H1 (cell line): ENCODE results near the gene GRK6. TPM values are rescaled to one million over a fixed set of nuclear protein-coding genes. Genes with fewer than 3 reads are reported as not detected.

Experiments used
- CTCF ChIA-PET: fragments of 300-600 bp; sonication (Branson Sonifier 250); formaldehyde crosslinking; loops from one replicate; lab custom pipeline; 2021; ENCODE audit not compliant: partially characterized antibody; lab: Charles Lee
- POLR2A ChIA-PET: fragments of 300-600 bp; sonication (Branson Sonifier 250); formaldehyde crosslinking; loops from one replicate; lab custom pipeline; 2021; ENCODE audit warnings: inconsistent platforms; ENCODE audit not compliant: partially characterized antibody; lab: Charles Lee
- DNase-seq, 2 experiments: peaks; one replicate each; pipeline versions ENCODE4 v3.0.0 to v3.0.0-alpha.2; 2010 to 2022; ENCODE audit warnings: low spot score in 2 of 2, low read depth in 1 of 2, mixed read lengths in 1 of 2
- FAIRE-seq: peaks from 2 replicates; lab custom pipeline; 2011; peaks lifted over from hg19 to GRCh38; lab: Jason Lieb, UNC
- H2AFZ ChIP-seq: 2 replicates; pipeline ENCODE4 v1.8.1; 2012; ENCODE audit warnings: low read length, inconsistent platforms
- H2AK5ac ChIP-seq: 2 replicates; pipeline ENCODE4 v1.6.1; 2013; ENCODE audit warnings: low read depth, low read length
- H2BK120ac ChIP-seq: replicated peaks from 2 replicates; pipeline ENCODE3; 2013; ENCODE audit warnings: low read depth, low read length, inconsistent platforms
- H2BK12ac ChIP-seq: 2 replicates; pipeline ENCODE4 v1.6.1; 2013; ENCODE audit warnings: low read depth, low read length
- H2BK15ac ChIP-seq: 2 replicates; pipeline ENCODE4 v1.6.1; 2013; ENCODE audit warnings: low read length
- H2BK20ac ChIP-seq: 2 replicates; pipeline ENCODE4 v1.6.1; 2013; ENCODE audit warnings: low read length
- H2BK5ac ChIP-seq: 2 replicates; pipeline ENCODE4 v1.6.1; 2013; ENCODE audit warnings: low read depth, low read length
- H3K14ac ChIP-seq: 2 replicates; pipeline ENCODE4 v1.6.1; 2013; ENCODE audit warnings: inconsistent platforms; ENCODE audit not compliant: insufficient read length
- H3K18ac ChIP-seq: 2 replicates; pipeline ENCODE4 v1.6.1; 2013; ENCODE audit warnings: low read length; ENCODE audit errors: extremely low read depth
- H3K23ac ChIP-seq: 2 replicates; pipeline ENCODE4 v1.6.1; 2013; ENCODE audit warnings: inconsistent platforms; ENCODE audit not compliant: insufficient read length
- H3K23me2 ChIP-seq: 2 replicates; pipeline ENCODE4 v1.6.1; 2013; ENCODE audit warnings: low read depth, low read length
- H3K27ac ChIP-seq: 2 replicates; pipeline ENCODE4 v1.6.1; 2011; ENCODE audit warnings: low read depth, low read length, inconsistent platforms
- H3K27me3 ChIP-seq, 4 experiments: replicated peaks in 1 of 4; 1 replicate in 1 of 4; 2 replicates in 3 of 4; pipeline versions ENCODE4 v1.6.1 to v1.8.1; 2011 to 2013; ENCODE audit warnings: low read length in 3 of 4, mild to moderate bottlenecking in 3 of 4, inconsistent platforms in 2 of 4, mixed read lengths in 2 of 4, moderate library complexity in 1 of 4; ENCODE audit not compliant: control insufficient read depth in 3 of 4, insufficient read depth in 3 of 4; ENCODE audit errors: extremely low read depth in 1 of 4
- H3K36me3 ChIP-seq, 4 experiments: 2 replicates each; pipeline versions ENCODE4 v1.6.1 to v1.8.1; 2011 to 2013; ENCODE audit warnings: mild to moderate bottlenecking in 4 of 4, low read length in 3 of 4, moderate library complexity in 2 of 4, control low read depth in 1 of 4, inconsistent platforms in 1 of 4; ENCODE audit not compliant: insufficient read depth in 4 of 4, control insufficient read depth in 2 of 4
- H3K4ac ChIP-seq: replicated peaks from 2 replicates; pipeline ENCODE3; 2013; ENCODE audit warnings: low read length, low read depth, mixed read lengths, inconsistent platforms; ENCODE audit not compliant: insufficient read length
- H3K4me1 ChIP-seq, 4 experiments: replicated peaks in 1 of 4; 1 replicate in 1 of 4; 2 replicates in 3 of 4; pipeline versions ENCODE4 v1.6.1 to v1.8.1; 2011 to 2013; ENCODE audit warnings: low read length in 3 of 4, inconsistent platforms in 2 of 4, mixed read lengths in 1 of 4; ENCODE audit not compliant: insufficient read depth in 4 of 4, control insufficient read depth in 3 of 4
- H3K4me2 ChIP-seq, 2 experiments: 2 replicates each; pipeline versions ENCODE4 v1.6.1 to v1.8.1; 2011 to 2013; ENCODE audit warnings: low read depth in 2 of 2, low read length in 2 of 2, control low read depth in 1 of 2, inconsistent platforms in 1 of 2, mild to moderate bottlenecking in 1 of 2; ENCODE audit not compliant: insufficient read depth in 1 of 2
- H3K4me3 ChIP-seq, 4 experiments: fragments of 200-600, 300-600 bp in 1 of 4; sonication (generic), shearing (Covaris generic), sonication (Bioruptor Twin) in 1 of 4; 2 replicates each; pipeline versions ENCODE4 v1.5.1 to v1.8.1; 2011 to 2016; ENCODE audit warnings: low read length in 4 of 4, low read depth in 3 of 4, control low read depth in 2 of 4, inconsistent platforms in 2 of 4, mild to moderate bottlenecking in 2 of 4, mixed read lengths in 1 of 4, moderate library complexity in 1 of 4; ENCODE audit not compliant: insufficient read depth in 2 of 4; ENCODE audit errors: extremely low read depth in 1 of 4
- H3K56ac ChIP-seq: replicated peaks from 2 replicates; pipeline ENCODE3; 2013; ENCODE audit warnings: low read depth, mild to moderate bottlenecking, mixed read lengths, low read length, inconsistent platforms; ENCODE audit not compliant: insufficient read length
- H3K79me1 ChIP-seq: 2 replicates; pipeline ENCODE4 v1.6.1; 2013; ENCODE audit warnings: low read depth, low read length, control low read depth
- H3K79me2 ChIP-seq, 2 experiments: 2 replicates each; pipeline versions ENCODE4 v1.6.1 to v1.8.1; 2012 to 2013; ENCODE audit warnings: low read length in 2 of 2, mild to moderate bottlenecking in 2 of 2, inconsistent platforms in 1 of 2; ENCODE audit not compliant: insufficient read depth in 2 of 2, control insufficient read depth in 1 of 2
- H3K9ac ChIP-seq, 4 experiments: replicated peaks in 1 of 4; 1 replicate in 1 of 4; 2 replicates in 3 of 4; pipeline versions ENCODE4 v1.6.1 to v1.8.1; 2011 to 2013; ENCODE audit warnings: low read depth in 3 of 4, low read length in 3 of 4, control low read depth in 2 of 4, mild to moderate bottlenecking in 2 of 4, moderate library complexity in 2 of 4, inconsistent platforms in 1 of 4; ENCODE audit errors: extremely low read depth in 1 of 4
- H3K9me3 ChIP-seq, 2 experiments: 2 replicates each; pipeline versions ENCODE4 v1.6.1 to v1.8.1; 2012 to 2013; ENCODE audit warnings: mild to moderate bottlenecking in 2 of 2, moderate library complexity in 2 of 2, control low read depth in 1 of 2, inconsistent platforms in 1 of 2, low read depth in 1 of 2, low read length in 1 of 2, mixed read lengths in 1 of 2; ENCODE audit not compliant: insufficient read depth in 2 of 2
- H4K20me1 ChIP-seq, 2 experiments: replicated peaks in 1 of 2; 2 replicates each; pipeline versions ENCODE3 to v1.8.1; 2011 to 2013; ENCODE audit warnings: inconsistent platforms in 2 of 2, low read length in 2 of 2, mild to moderate bottlenecking in 1 of 2; ENCODE audit not compliant: insufficient read depth in 2 of 2, control insufficient read depth in 1 of 2
- H4K5ac ChIP-seq: 2 replicates; pipeline ENCODE4 v1.6.1; 2013; ENCODE audit warnings: low read length, low read depth, mixed read lengths, inconsistent platforms; ENCODE audit not compliant: insufficient read length
- H4K8ac ChIP-seq: 2 replicates; pipeline ENCODE4 v1.8.0; 2013; ENCODE audit warnings: mild to moderate bottlenecking, moderate library complexity, low read length, inconsistent platforms; ENCODE audit not compliant: insufficient read depth; ENCODE audit errors: extremely low read depth
- H4K91ac ChIP-seq: replicated peaks from 2 replicates; pipeline ENCODE3; 2013; ENCODE audit warnings: low read length, mixed read lengths, inconsistent platforms; ENCODE audit not compliant: insufficient read length
- NANOG ChIP-seq: IDR thresholded peaks from 2 replicates; pipeline ENCODE4 v1.6.1; 2011; ENCODE audit warnings: low read length, low read depth, mild to moderate bottlenecking, inconsistent platforms; ENCODE audit not compliant: insufficient read depth, poor library complexity, severe bottlenecking
- RBBP5 ChIP-seq: IDR thresholded peaks from 2 replicates; pipeline ENCODE4 v1.7.1; 2012; ENCODE audit warnings: low read depth, mild to moderate bottlenecking, inconsistent platforms, low read length, moderate library complexity, borderline replicate concordance
- SIN3A ChIP-seq, 2 experiments: IDR thresholded peaks in 1 of 2; conservative IDR thresholded peaks in 1 of 2; 2 replicates each; pipeline ENCODE4 v1.6.1; 2011 to 2012; ENCODE audit warnings: low read length in 2 of 2, improper control_type of control experiment in 1 of 2, low read depth in 1 of 2, mild to moderate bottlenecking in 1 of 2
- SP2 ChIP-seq: IDR thresholded peaks from 2 replicates; pipeline ENCODE4 v1.6.1; 2012; ENCODE audit warnings: mild to moderate bottlenecking, low read length, inconsistent platforms
- TAF1 ChIP-seq: IDR thresholded peaks from 2 replicates; pipeline ENCODE4 v1.6.1; 2011; ENCODE audit warnings: mild to moderate bottlenecking, low read depth, low read length
- TBP ChIP-seq: IDR thresholded peaks from 2 replicates; pipeline ENCODE4 v1.6.1; 2011; ENCODE audit warnings: low read depth, low read length, improper control_type of control experiment
- TEAD4 ChIP-seq: IDR thresholded peaks from 2 replicates; pipeline ENCODE4 v1.6.1; 2012; ENCODE audit warnings: low read depth, low read length, inconsistent platforms, mixed read lengths
- ZNF274 ChIP-seq: IDR thresholded peaks from 2 replicates; pipeline ENCODE4 v1.7.0; 2012; ENCODE audit warnings: low read length, borderline replicate concordance; ENCODE audit errors: extremely low read depth
- WGBS, 2 experiments: shearing (Covaris generic) in 1 of 2; methylation state at CpG; one replicate each; pipeline versions ENCODE4 v1.1.6 to v1.1.7; 2013 to 2015; ENCODE audit warnings: low lambda C conversion rate in 2 of 2, mixed read lengths in 2 of 2, inconsistent platforms in 1 of 2, low coverage in 1 of 2, missing lambda C conversion rate in 1 of 2; ENCODE audit not compliant: insufficient replicate concordance in 2 of 2, insufficient coverage in 1 of 2, insufficient read length in 1 of 2; ENCODE audit errors: extremely low coverage in 1 of 2, missing lambda C conversion rate in 1 of 2; 5-methylcytosine and 5-hydroxymethylcytosine counted together
- polyA plus RNA-seq, 7 experiments: library from polyadenylated mRNA; depleted of rRNA in 3 of 7; stranded (reverse) in 5 of 7; unstranded in 2 of 7; fragments of >200 nt in 5 of 7; fragments of 200-250 nt in 2 of 7; gene quantifications; 1 replicate in 5 of 7; 2 replicates in 1 of 7; 4 replicates in 1 of 7; pipeline versions ENCODE4 v1.2.1 to v1.2.3, GENCODE V29; 2011 to 2013; ENCODE audit warnings: missing spikeins in 2 of 7, mixed read lengths in 2 of 7
- total RNA-seq: library from RNA; stranded (reverse); fragmentation: NEBNext Ultra II Directional; extraction: Animal tissue kit (Norgen Biotek cat#: 25700); gene quantifications from 2 replicates; pipeline ENCODE4 v1.2.1, GENCODE V29; 2021

GRK6 gene
- total and polyA plus RNA-seq, 2 of the 8 experiments (the other 6 are each of a cell fraction or from before 2014, with no cell fraction given) = 31.8 to 57.8 TPM

DNA sequence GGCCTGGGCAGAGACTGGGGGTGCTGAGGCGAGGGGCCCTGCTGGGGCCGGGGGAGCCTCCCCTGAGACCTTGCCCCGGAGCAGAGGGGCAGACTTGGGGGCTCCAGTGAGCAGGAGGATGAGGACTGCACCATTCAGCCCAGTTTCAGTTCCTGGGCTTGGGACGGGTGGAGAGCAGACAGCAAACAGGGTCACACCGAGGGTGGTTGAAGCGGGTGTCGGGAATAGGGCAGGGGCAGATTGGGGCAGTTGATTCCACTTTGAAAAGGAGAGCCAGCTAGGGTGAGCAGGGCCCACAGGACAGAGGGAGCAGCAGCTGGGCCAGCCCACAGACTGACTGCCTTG, 4.5 kb downstream of the GRK6 start:
- Histone ChIP-seq H4K91ac (no peak overlapping the region), H3K4ac (no peak overlapping the region), H4K20me1 (peaks cover 15 to 26% of the 10 kb centered on the region in 2 experiments), H3K4me1 (peaks cover 0 to 14% (median 9%) of the 10 kb centered on the region in 4 experiments; a peak in 5 of 7 replicates), H3K23me2 (peaks cover 4% of the 10 kb centered on the region; the same call in 1 of the 2 replicates), H3K4me3 (no peak overlapping the region), H2AFZ (no peak overlapping the region), H2BK20ac (no peak overlapping the region), H2BK120ac (no peak overlapping the region), H3K79me1 (peaks cover 16% of the 10 kb centered on the region), H3K27ac (no peak overlapping the region), H3K4me2 (no peak overlapping the region), H3K9me3 (no peaks in the 10 kb centered on the region), H3K23ac (no peak overlapping the region), H2BK15ac (no peak overlapping the region), H3K9ac (no peak overlapping the region), H3K36me3 (peaks cover 7 to 39% (median 26%) of the 10 kb centered on the region in 4 experiments; a peak in 6 of 8 replicates), H4K8ac (no peak overlapping the region), H4K5ac (no peak overlapping the region), H2BK5ac (no peak overlapping the region), H3K56ac (no peak overlapping the region), H3K79me2 (peaks cover 0 to 26% of the 10 kb centered on the region in 2 experiments; a peak in 2 of 4 replicates), H3K27me3 (no peaks in the 10 kb centered on the region), H3K18ac (no peak overlapping the region)
- CTCF ChIA-PET = interaction anchor here (1.5 to 5.9 kb wide), 5 partner anchors 23 to 61 kb away, joined by 4 to 34 read pairs (median 24); no protein-coding TSS in a partner anchor
- TF ChIP-seq NANOG (no peak), RBBP5 (no peak), SP2 (no peak), TAF1 (no peak), SIN3A (conservative IDR thresholded peaks at IDR 0.05 in 1 of 2, IDR thresholded peaks at IDR 0.05 in 1 of 2; ENCODE audit: low read depth in 1 of 2, low read length in 2 of 2) (no peak), ZNF274 (no peak), TBP (no peak), TEAD4 (no peak)
- TF ChIP-seq, all 59 proteins: peak for 0
- POLR2A ChIA-PET = interaction anchor here (1.1 to 24.2 kb wide), 5 partner anchors 14 to 58 kb away, joined by 3 to 460 read pairs (median 10); partner anchors contain the start of gene PRR7
- Histone ChIP-seq H2BK12ac (no peak overlapping the region), H3K14ac (no peak overlapping the region), H2AK5ac (no peak overlapping the region)
- FAIRE-seq (no peak), DNase-seq (no peak)
- WGBS, 2 experiments = 97% methylated on average over 7 of the region's 7 CpGs; no CpG with 5 or more reads in 1 of the 2 experiments
